PC-9 (cell line): ENCODE measurements around the gene LYG1. TPM values are rescaled to one million over a fixed set of nuclear protein-coding genes. Genes with fewer than 3 reads are reported as not detected.

Source experiments
- BruUV-seq: library from RNA; stranded (reverse); fragments of 400-500 nt; replicated peaks from 2 replicates; lab custom pipeline; 2021; lab: Mats Ljungman, UMichigan
- CTCF ChIA-PET: fragments of 300-600 bp; sonication (Branson Sonifier 250); formaldehyde crosslinking; loops from one replicate; lab custom pipeline; 2022; ENCODE audit warnings: antibody characterized with exemption; lab: Charles Lee
- POLR2A ChIA-PET: fragments of 300-600 bp; sonication (Branson Sonifier 250); formaldehyde crosslinking; loops from one replicate; lab custom pipeline; 2022; ENCODE audit warnings: antibody characterized with exemption; ENCODE audit not compliant: unreplicated experiment; lab: Charles Lee
- DNase-seq, 2 experiments: peaks; one replicate each; pipeline versions ENCODE4 v3.0.0 to v3.0.0-alpha.2; 2015 to 2022; ENCODE audit warnings: mixed read lengths in 1 of 2
- H2AFZ ChIP-seq: fragments of 200-600 bp; sonication (generic); 2 replicates; pipeline ENCODE4 v1.8.1; 2017; ENCODE audit warnings: antibody characterized with exemption
- H3F3A ChIP-seq: fragments of 200-600 bp; sonication (generic); 2 replicates; pipeline ENCODE4 v1.8.1; 2017; ENCODE audit warnings: antibody characterized with exemption, mild to moderate bottlenecking, low read depth; ENCODE audit not compliant: insufficient read depth
- H3K27ac ChIP-seq: fragments of 200-600 bp; sonication (generic); 2 replicates; pipeline ENCODE4 v1.6.1; 2016; ENCODE audit warnings: mixed run types
- H3K27me3 ChIP-seq: fragments of 200-600 bp; sonication (generic); 2 replicates; pipeline ENCODE4 v1.6.1; 2016; ENCODE audit warnings: low read depth, mixed run types; ENCODE audit not compliant: insufficient read depth
- H3K36me3 ChIP-seq: fragments of 200-600 bp; sonication (generic); 2 replicates; pipeline ENCODE4 v1.6.1; 2016; ENCODE audit warnings: low read depth, mixed run types
- H3K4me1 ChIP-seq: fragments of 200-600 bp; sonication (generic); replicated peaks from 2 replicates; pipeline ENCODE4 v1.6.1; 2016; ENCODE audit warnings: mixed run types; ENCODE audit not compliant: insufficient read depth
- H3K4me2 ChIP-seq: fragments of 200-600 bp; sonication (generic); 2 replicates; pipeline ENCODE4 v1.6.1; 2017; ENCODE audit warnings: mixed run types
- H3K4me3 ChIP-seq: fragments of 200-600 bp; sonication (generic); 2 replicates; pipeline ENCODE4 v1.6.1; 2016; ENCODE audit warnings: mixed run types
- H3K79me2 ChIP-seq: fragments of 200-600 bp; sonication (generic); 2 replicates; pipeline ENCODE4 v1.6.1; 2017; ENCODE audit warnings: low read depth, mixed run types
- H3K9me2 ChIP-seq: fragments of 200-600 bp; sonication (generic); 2 replicates; pipeline ENCODE4 v1.8.1; 2017; ENCODE audit warnings: mild to moderate bottlenecking; ENCODE audit not compliant: insufficient read depth
- H3K9me3 ChIP-seq: fragments of 200-600 bp; sonication (generic); 2 replicates; pipeline ENCODE4 v1.8.1; 2016; ENCODE audit warnings: low read depth; ENCODE audit not compliant: insufficient read depth
- H4K20me1 ChIP-seq: fragments of 200-600 bp; sonication (generic); 2 replicates; pipeline ENCODE4 v1.8.1; 2017; ENCODE audit not compliant: insufficient read depth
- CTCF ChIP-seq: fragments of 200-600 bp; sonication (generic); conservative IDR thresholded peaks from 2 replicates; pipeline ENCODE4 v1.6.1; 2017; ENCODE audit warnings: mixed run types, antibody characterized with exemption, mild to moderate bottlenecking, moderate library complexity
- EZH2 ChIP-seq: fragments of 200-600 bp; sonication (generic); IDR thresholded peaks from 2 replicates; pipeline ENCODE4 v1.8.0; 2017; ENCODE audit warnings: antibody characterized with exemption, low read depth
- intact Hi-C: fragments of 100-400 bp; cut with micrococcal nuclease; formaldehyde crosslinking; loops from one replicate; pipeline ENCODE4 v1.10.0; 2022; ENCODE audit not compliant: unreplicated experiment
- total RNA-seq: library from RNA; stranded (reverse); gene quantifications from 2 replicates; pipeline ENCODE4 v1.2.3, GENCODE V29; 2021

LYG1 gene
- total RNA-seq, 1 experiment from 2014 or later, result 1.5 TPM

- peaks cover 18% of the 10 kb centered on the region for H3K27me3 ChIP-seq
- no TSS peak for BruUV-seq
- H3F3A ChIP-seq, result no peaks in the 10 kb centered on the region
- intact Hi-C loops, result no loop called here
- no peaks in the 10 kb centered on the region for H3K4me1 ChIP-seq
- H3K9me3 ChIP-seq, result no peaks in the 10 kb centered on the region
- ChIA-PET POLR2A (no interaction called here), CTCF (no interaction called here)
- no peak overlapping the region for H3K27ac ChIP-seq
- DNase-seq, result no peak
- no peak overlapping the region for H3K4me3 ChIP-seq
- H3K79me2 ChIP-seq, result no peaks in the 10 kb centered on the region
- H2AFZ ChIP-seq, result no peak overlapping the region
- no peaks in the 10 kb centered on the region for H4K20me1 ChIP-seq
- H3K4me2 ChIP-seq, result no peak overlapping the region
- H3K36me3 ChIP-seq, result no peaks in the 10 kb centered on the region
- TF ChIP-seq CTCF, result no peak
- no peak for TF ChIP-seq EZH2
- H3K9me2 ChIP-seq, result no peaks in the 10 kb centered on the region
Measured at GRCh38 chr2:99238599-99238998, 62.4 kb downstream of the LYG1 start.

Other genes with a start within 250 kb of the LYG1 start
- 16.9 and 18.0 TPM in 2 replicates for gene C2orf15, start 159.5 kb downstream of the LYG1 start, total RNA-seq
- 13.5 and 14.9 TPM in 2 replicates for gene TSGA10, start 146.3 kb downstream of the LYG1 start, total RNA-seq
- 10.3 and 11.6 TPM in 2 replicates for gene LIPT1, start 146.2 kb downstream of the LYG1 start, total RNA-seq
- gene MITD1, start 120.1 kb downstream of the LYG1 start, total RNA-seq, result 35.0 and 37.6 TPM in 2 replicates
- gene MRPL30, start 120.0 kb downstream of the LYG1 start, total RNA-seq, result 50.1 and 52.6 TPM in 2 replicates
- gene LYG2, start 45.5 kb downstream of the LYG1 start, total RNA-seq, result not detected in 2 replicates
- 35.8 and 38.6 TPM in 2 replicates for gene TXNDC9, start 35.1 kb upstream of the LYG1 start, total RNA-seq
- gene EIF5B, start 36.2 kb upstream of the LYG1 start, total RNA-seq, result 53.4 and 56.7 TPM in 2 replicates
- 47.8 and 50.5 TPM in 2 replicates for gene REV1, start 188.8 kb upstream of the LYG1 start, total RNA-seq